ENCODE data around the gene GAS1.

Gene GAS1

GRCh38 chr9:86912210-86912609, 35.1 kb downstream of the GAS1 start:
- Histone ChIP-seq H3K27me3 (ENCODE audit: low read depth, low read length) (no peaks in the 10 kb centered on the region), H3K4me3 (ENCODE audit: low read depth in 1 of 2, low read length in 2 of 2) (no peak overlapping the region), H3K9me3 (ENCODE audit: control insufficient read depth in 1 of 2, low read length in 2 of 2) (peaks cover 0 to 10% of the 10 kb centered on the region in 2 donors), H3K4me1 (ENCODE audit: control insufficient read depth in 1 of 2, insufficient read depth in 2 of 2, low read length in 2 of 2) (no peaks in the 10 kb centered on the region), H3K36me3 (ENCODE audit: control insufficient read depth in 1 of 2, insufficient read depth in 2 of 2, low read length in 2 of 2) (no peaks in the 10 kb centered on the region), H3K27ac (ENCODE audit: low read length) (no peak overlapping the region)

- H3K9me3 ChIP-seq (ENCODE audit: control insufficient read depth in 1 of 2, low read length in 2 of 2) = peaks cover 5 to 10% of the 10 kb centered on the region in 2 donors
- no peaks in the 10 kb centered on the region for H3K27me3 ChIP-seq (ENCODE audit: low read depth, low read length)
- H3K27ac ChIP-seq (ENCODE audit: low read length) = no peak overlapping the region
- no peaks in the 10 kb centered on the region for H3K36me3 ChIP-seq (ENCODE audit: control insufficient read depth in 1 of 2, insufficient read depth in 2 of 2, low read length in 2 of 2)
- H3K4me3 ChIP-seq (ENCODE audit: low read depth in 1 of 2, low read length in 2 of 2) = no peak overlapping the region
- no peaks in the 10 kb centered on the region for H3K4me1 ChIP-seq (ENCODE audit: control insufficient read depth in 1 of 2, insufficient read depth in 2 of 2, low read length in 2 of 2)
These were observed 37.9 kb downstream of the GAS1 start for GRCh38 chr9:86909388-86909787.

GRCh38 chr9:86908261-86908660, 39.0 kb downstream of the GAS1 start:
- Histone ChIP-seq H3K4me1 (ENCODE audit: control insufficient read depth in 1 of 2, insufficient read depth in 2 of 2, low read length in 2 of 2) (no peaks in the 10 kb centered on the region), H3K36me3 (ENCODE audit: control insufficient read depth in 1 of 2, insufficient read depth in 2 of 2, low read length in 2 of 2) (no peaks in the 10 kb centered on the region), H3K9me3 (ENCODE audit: control insufficient read depth in 1 of 2, low read length in 2 of 2) (peaks cover 5 to 10% of the 10 kb centered on the region in 2 donors), H3K27me3 (ENCODE audit: low read depth, low read length) (no peaks in the 10 kb centered on the region), H3K4me3 (ENCODE audit: low read depth in 1 of 2, low read length in 2 of 2) (no peak overlapping the region), H3K27ac (ENCODE audit: low read length) (no peak overlapping the region)

GRCh38 chr9:86907346-86907745, 40.0 kb downstream of the GAS1 start:
- H3K9me3 ChIP-seq (ENCODE audit: control insufficient read depth in 1 of 2, low read length in 2 of 2) = peaks cover 5 to 10% of the 10 kb centered on the region in 2 donors
- no peaks in the 10 kb centered on the region for H3K4me1 ChIP-seq (ENCODE audit: control insufficient read depth in 1 of 2, insufficient read depth in 2 of 2, low read length in 2 of 2)
- H3K27ac ChIP-seq (ENCODE audit: low read length) = no peak overlapping the region
- H3K27me3 ChIP-seq (ENCODE audit: low read depth, low read length) = no peaks in the 10 kb centered on the region
- no peaks in the 10 kb centered on the region for H3K36me3 ChIP-seq (ENCODE audit: control insufficient read depth in 1 of 2, insufficient read depth in 2 of 2, low read length in 2 of 2)
- no peak overlapping the region for H3K4me3 ChIP-seq (ENCODE audit: low read depth in 1 of 2, low read length in 2 of 2)

GRCh38 chr9:86903734-86904085, 43.6 kb downstream of the GAS1 start:
- no peak overlapping the region for H3K27ac ChIP-seq (ENCODE audit: low read length)
- no peaks in the 10 kb centered on the region for H3K36me3 ChIP-seq (ENCODE audit: control insufficient read depth in 1 of 2, insufficient read depth in 2 of 2, low read length in 2 of 2)
- H3K27me3 ChIP-seq (ENCODE audit: low read depth, low read length) = no peaks in the 10 kb centered on the region
- H3K4me1 ChIP-seq (ENCODE audit: control insufficient read depth in 1 of 2, insufficient read depth in 2 of 2, low read length in 2 of 2) = no peaks in the 10 kb centered on the region
- H3K9me3 ChIP-seq (ENCODE audit: control insufficient read depth in 1 of 2, low read length in 2 of 2) = peaks cover 0 to 5% of the 10 kb centered on the region in 2 donors
- no peak overlapping the region for H3K4me3 ChIP-seq (ENCODE audit: low read depth in 1 of 2, low read length in 2 of 2)

GRCh38 chr9:86902991-86903733, 44.1 kb downstream of the GAS1 start:
- H3K27me3 ChIP-seq (ENCODE audit: low read depth, low read length) = no peaks in the 10 kb centered on the region

GRCh38 chr9:86902586-86902985, 44.7 kb downstream of the GAS1 start:
- Histone ChIP-seq H3K27me3 (ENCODE audit: low read depth, low read length) (no peaks in the 10 kb centered on the region), H3K36me3 (ENCODE audit: control insufficient read depth in 1 of 2, insufficient read depth in 2 of 2, low read length in 2 of 2) (no peaks in the 10 kb centered on the region), H3K4me1 (ENCODE audit: control insufficient read depth in 1 of 2, insufficient read depth in 2 of 2, low read length in 2 of 2) (no peaks in the 10 kb centered on the region), H3K9me3 (ENCODE audit: control insufficient read depth in 1 of 2, low read length in 2 of 2) (peaks cover 0 to 5% of the 10 kb centered on the region in 2 donors), H3K27ac (ENCODE audit: low read length) (no peak overlapping the region), H3K4me3 (ENCODE audit: low read depth in 1 of 2, low read length in 2 of 2) (no peak overlapping the region)

More at GRCh38 chr9:86902991-86903733, 44.1 kb downstream of the GAS1 start:
- H3K27ac ChIP-seq (ENCODE audit: low read length) = no peak overlapping the region
- no peaks in the 10 kb centered on the region for H3K36me3 ChIP-seq (ENCODE audit: control insufficient read depth in 1 of 2, insufficient read depth in 2 of 2, low read length in 2 of 2)
- no peaks in the 10 kb centered on the region for H3K4me1 ChIP-seq (ENCODE audit: control insufficient read depth in 1 of 2, insufficient read depth in 2 of 2, low read length in 2 of 2)
- H3K9me3 ChIP-seq (ENCODE audit: control insufficient read depth in 1 of 2, low read length in 2 of 2) = peaks cover 0 to 5% of the 10 kb centered on the region in 2 donors
- no peak overlapping the region for H3K4me3 ChIP-seq (ENCODE audit: low read depth in 1 of 2, low read length in 2 of 2)

GRCh38 chr9:86902176-86902575, 45.1 kb downstream of the GAS1 start:
- peaks cover 0 to 5% of the 10 kb centered on the region in 2 donors for H3K9me3 ChIP-seq (ENCODE audit: control insufficient read depth in 1 of 2, low read length in 2 of 2)
- H3K27ac ChIP-seq (ENCODE audit: low read length) = no peak overlapping the region
- no peak overlapping the region for H3K4me3 ChIP-seq (ENCODE audit: low read depth in 1 of 2, low read length in 2 of 2)
- no peaks in the 10 kb centered on the region for H3K27me3 ChIP-seq (ENCODE audit: low read depth, low read length)
- H3K4me1 ChIP-seq (ENCODE audit: control insufficient read depth in 1 of 2, insufficient read depth in 2 of 2, low read length in 2 of 2) = no peaks in the 10 kb centered on the region
- H3K36me3 ChIP-seq (ENCODE audit: control insufficient read depth in 1 of 2, insufficient read depth in 2 of 2, low read length in 2 of 2) = no peaks in the 10 kb centered on the region

- Histone ChIP-seq H3K36me3 (ENCODE audit: control insufficient read depth in 1 of 2, insufficient read depth in 2 of 2, low read length in 2 of 2) (no peaks in the 10 kb centered on the region), H3K4me3 (ENCODE audit: low read depth in 1 of 2, low read length in 2 of 2) (no peak overlapping the region), H3K27me3 (ENCODE audit: low read depth, low read length) (no peaks in the 10 kb centered on the region), H3K9me3 (ENCODE audit: control insufficient read depth in 1 of 2, low read length in 2 of 2) (peaks cover 0 to 5% of the 10 kb centered on the region in 2 donors), H3K27ac (ENCODE audit: low read length) (no peak overlapping the region), H3K4me1 (ENCODE audit: control insufficient read depth in 1 of 2, insufficient read depth in 2 of 2, low read length in 2 of 2) (no peaks in the 10 kb centered on the region)
These were observed 45.8 kb downstream of the GAS1 start for GRCh38 chr9:86901511-86901910.

All from muscle layer of duodenum (tissue), 2 donors.